Spleen (tissue), 7 donors: ENCODE measurements around the gene ADAM19.

ENCODE experiments used
- POLR2AphosphoS5 ChIP-seq, 3 donors: sonication (generic); formaldehyde crosslinking; IDR thresholded peaks; one replicate each; pipeline ENCODE4 v1.5.1; 2017; ENCODE audit warnings: antibody characterized with exemption in 3 of 3
- TF ChIP-seq, protein P1 (sequence below), 11 experiments: fragments of 200-600 bp in 7 of 11; fragments of 450-650 bp in 4 of 11; sonication (generic) in 4 of 11; IDR thresholded peaks in 8 of 11; conservative IDR thresholded peaks in 3 of 11; 1 replicate in 7 of 11; 2 replicates in 4 of 11; pipeline versions ENCODE4 v1.4.0 to v1.8.0; 2016 to 2021; ENCODE audit warnings: antibody characterized with exemption in 11 of 11, inconsistent platforms in 4 of 11, mild to moderate bottlenecking in 1 of 11
- donor health status: DM: no; HTN: no; CAD: no; lungs with moderate emphysema.
- donor health status: DM: no; HTN: no; CAD: no.
- donor health status: DM: no; HTN: no; CAD: no.

GRCh38 chr5:157546456-157547100 is 29.0 kb downstream of the ADAM19 start:
- TF ChIP-seq, protein P1, sequence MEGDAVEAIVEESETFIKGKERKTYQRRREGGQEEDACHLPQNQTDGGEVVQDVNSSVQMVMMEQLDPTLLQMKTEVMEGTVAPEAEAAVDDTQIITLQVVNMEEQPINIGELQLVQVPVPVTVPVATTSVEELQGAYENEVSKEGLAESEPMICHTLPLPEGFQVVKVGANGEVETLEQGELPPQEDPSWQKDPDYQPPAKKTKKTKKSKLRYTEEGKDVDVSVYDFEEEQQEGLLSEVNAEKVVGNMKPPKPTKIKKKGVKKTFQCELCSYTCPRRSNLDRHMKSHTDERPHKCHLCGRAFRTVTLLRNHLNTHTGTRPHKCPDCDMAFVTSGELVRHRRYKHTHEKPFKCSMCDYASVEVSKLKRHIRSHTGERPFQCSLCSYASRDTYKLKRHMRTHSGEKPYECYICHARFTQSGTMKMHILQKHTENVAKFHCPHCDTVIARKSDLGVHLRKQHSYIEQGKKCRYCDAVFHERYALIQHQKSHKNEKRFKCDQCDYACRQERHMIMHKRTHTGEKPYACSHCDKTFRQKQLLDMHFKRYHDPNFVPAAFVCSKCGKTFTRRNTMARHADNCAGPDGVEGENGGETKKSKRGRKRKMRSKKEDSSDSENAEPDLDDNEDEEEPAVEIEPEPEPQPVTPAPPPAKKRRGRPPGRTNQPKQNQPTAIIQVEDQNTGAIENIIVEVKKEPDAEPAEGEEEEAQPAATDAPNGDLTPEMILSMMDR (IDR thresholded peaks at IDR 0.05 in 8 of 11, conservative IDR thresholded peaks at IDR 0.05 in 3 of 11): no peak
- TF ChIP-seq POLR2AphosphoS5 (IDR thresholded peaks at IDR 0.05): no peak
